NCI-H1694 (cell line): ENCODE measurements around the gene ECEL1.

Source experiments
- DNase-seq: peaks from one replicate; lab custom pipeline; 2025; lab: John Stamatoyannopoulos, UW

Gene ECEL1

GRCh38 chr2:232498452-232498851, 10.8 kb upstream of the ECEL1 start:
- no peak for DNase-seq

DNA sequence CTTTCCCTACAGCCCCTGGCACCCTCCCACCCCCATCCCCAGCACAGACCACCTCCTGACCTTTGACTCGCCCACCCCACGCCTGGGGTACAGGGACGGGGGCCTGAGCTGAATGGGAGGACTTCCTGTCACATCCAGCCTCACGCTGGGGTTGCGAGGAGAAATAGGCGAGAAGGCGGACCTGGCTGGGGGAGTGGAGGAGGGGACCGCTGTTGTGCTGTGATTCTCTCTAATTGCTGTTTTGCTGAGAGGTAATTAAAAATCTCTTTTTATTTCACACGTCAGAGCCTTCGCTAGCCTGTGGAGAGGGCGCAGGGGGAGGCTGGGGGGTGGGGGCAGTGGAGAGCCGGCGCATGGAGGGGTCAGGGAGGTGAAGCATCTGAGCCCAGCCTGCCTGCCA, 9.7 kb upstream of the ECEL1 start:
- no peak for DNase-seq

DNA sequence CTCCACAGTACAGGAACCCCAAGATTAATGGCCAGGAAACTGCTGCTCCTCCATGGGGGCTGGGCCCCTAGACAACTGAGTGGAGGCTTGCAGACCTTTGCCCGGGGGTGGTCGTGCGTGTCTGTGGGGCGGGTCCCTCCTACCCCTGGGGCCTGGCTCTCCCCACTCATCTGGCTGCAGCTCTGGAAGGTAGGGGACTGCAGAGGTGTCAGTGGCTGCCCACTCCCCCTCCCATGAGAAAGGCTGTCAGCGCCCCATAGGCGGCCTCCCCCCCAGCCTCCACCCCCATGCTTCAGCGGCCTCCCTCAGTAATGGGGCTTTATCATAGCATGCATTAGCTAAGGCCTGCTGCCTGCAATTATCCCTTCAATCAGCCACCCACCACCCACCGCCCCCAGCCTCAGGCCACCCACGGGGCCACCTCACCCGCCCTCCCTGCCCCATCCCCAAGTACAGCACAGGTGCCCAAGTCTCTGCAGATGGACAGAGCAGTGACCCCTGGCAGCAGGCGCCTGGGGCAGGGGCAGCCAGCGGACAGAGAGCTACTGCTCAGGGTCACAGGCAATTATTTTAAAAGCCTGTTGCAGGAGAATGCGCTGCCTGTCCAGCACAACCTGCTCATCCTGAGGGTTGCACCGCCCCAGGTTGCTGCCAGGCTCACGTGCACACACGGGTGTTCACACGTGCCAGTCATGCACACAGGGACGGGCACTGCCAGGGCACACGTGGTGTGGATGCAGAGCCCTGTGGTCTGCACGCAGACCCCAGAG, 9.1 kb upstream of the ECEL1 start:
- no peak for DNase-seq

DNA sequence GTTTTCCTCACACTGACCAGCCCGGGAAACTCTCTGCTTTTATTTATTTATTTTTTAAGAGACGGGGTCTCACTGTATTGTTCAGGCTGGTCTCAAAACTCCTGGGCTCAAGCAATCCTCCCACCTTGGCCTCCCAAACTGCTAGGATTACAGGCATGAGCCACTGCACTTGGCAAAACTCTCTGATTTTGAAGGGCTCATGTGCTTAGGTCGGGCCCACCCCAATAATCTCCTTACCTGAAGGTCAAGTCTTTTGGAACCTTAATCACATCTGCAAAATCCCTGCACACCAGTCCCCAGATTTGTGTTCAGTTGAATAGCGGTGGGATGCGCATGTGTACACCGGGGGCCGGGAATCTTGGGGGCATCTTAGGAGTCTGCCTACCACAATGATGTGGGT, 7.7 kb upstream of the ECEL1 start:
- no peak for DNase-seq

- DNase-seq: no peak
Measured at GRCh38 chr2:232494542-232494941, 6.9 kb upstream of the ECEL1 start.

GRCh38 chr2:232493701-232494474, 6.3 kb upstream of the ECEL1 start:
- no peak for DNase-seq

DNA sequence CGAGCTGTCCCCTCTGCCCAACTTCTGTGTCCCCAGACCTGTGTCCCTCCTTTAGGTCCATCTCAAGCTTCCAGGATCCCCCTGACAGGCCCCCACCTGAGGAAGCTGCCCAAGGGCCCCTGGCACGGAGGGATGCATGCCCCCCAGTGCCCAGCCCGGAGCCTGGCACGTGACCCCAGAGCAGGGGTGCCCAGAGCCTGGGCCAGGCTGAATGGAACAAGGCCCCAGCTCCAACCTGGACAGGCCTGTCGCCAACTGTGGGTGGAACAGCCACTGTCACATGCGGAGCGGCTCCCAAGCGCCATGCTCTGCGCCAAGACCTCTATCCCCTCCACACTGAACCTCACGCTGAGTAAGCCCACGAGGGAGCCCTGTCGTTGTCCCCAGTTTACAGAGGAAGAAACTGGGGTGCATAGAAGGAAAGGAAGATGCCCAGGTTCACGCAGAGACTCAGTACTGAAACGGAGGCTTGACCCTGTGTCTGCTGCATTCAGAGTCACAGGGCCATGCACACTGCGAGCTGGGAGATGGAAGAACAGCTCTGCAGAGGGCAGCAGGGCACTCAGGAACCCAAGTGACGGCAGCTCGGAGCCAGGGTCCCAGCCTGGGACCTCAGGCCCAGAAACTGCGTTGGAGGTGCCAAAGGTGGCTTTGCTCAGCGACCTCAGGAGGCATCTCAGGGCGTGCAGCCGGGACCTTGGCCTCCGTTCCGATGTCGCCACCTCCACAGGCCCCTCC, 5.5 kb upstream of the ECEL1 start:
- no peak for DNase-seq

DNA sequence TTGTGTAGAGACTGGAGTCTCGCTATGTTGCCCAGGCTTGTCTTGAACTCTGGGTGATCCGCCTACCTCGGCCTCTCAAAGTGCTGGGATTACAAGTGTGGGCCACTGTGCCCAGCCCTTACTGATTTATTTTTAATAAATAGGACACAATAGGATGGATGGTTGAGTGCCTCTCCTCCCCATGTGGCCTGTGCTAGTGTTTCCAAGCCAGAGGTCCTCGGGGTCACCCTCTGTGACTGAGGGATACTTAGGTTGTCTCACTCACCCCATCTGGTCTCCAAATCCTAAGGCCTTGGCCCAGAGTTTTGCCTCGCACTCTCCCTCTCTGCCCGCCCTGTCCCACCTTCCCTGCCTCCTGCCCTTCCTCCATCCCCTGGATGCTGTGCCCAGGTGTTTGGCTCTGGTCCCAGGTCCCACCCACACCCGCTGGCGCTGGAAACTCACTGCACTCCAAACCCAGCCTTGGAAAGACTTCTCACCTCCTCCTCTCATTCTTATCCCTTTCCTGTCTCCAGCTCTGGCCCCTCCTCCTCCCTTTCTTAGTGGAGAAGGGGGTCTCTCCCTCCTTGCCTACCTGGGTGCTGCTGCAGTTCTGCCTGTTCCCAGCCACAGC, 4.7 kb upstream of the ECEL1 start:
- no peak for DNase-seq

DNA sequence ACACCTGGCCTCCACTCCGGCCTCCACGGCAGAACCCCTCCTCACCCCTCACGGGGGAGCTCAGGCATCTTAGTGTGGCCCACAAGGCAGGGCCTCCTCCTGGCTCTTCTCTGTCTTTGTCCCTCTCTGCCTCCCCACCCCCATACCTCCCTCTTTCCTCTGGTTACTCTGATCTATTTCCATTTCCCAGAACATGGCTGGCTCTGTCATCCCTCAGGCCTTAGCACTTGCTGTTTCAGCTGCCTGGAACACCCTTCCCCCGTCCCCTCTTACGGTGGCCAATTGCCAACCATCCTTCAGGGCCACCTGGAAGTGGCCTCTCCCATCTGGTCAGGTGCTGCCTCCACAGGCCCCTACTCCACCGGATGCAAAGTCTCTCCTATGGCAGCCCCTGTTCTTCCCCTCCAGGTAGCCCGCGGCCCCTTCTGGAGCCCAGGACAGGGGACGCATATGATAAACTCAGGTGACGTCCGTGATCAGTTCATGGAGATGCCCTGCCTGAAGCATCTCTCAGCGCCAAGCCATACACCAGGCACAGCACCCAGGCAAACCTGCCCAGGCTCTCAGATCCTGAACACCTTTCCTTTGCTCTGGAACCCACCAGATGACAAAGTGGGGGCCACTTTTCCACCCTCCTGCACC, 3.6 kb upstream of the ECEL1 start:
- no peak for DNase-seq

- no peak for DNase-seq
Measured at GRCh38 chr2:232490221-232491138, 2.8 kb upstream of the ECEL1 start.

DNA sequence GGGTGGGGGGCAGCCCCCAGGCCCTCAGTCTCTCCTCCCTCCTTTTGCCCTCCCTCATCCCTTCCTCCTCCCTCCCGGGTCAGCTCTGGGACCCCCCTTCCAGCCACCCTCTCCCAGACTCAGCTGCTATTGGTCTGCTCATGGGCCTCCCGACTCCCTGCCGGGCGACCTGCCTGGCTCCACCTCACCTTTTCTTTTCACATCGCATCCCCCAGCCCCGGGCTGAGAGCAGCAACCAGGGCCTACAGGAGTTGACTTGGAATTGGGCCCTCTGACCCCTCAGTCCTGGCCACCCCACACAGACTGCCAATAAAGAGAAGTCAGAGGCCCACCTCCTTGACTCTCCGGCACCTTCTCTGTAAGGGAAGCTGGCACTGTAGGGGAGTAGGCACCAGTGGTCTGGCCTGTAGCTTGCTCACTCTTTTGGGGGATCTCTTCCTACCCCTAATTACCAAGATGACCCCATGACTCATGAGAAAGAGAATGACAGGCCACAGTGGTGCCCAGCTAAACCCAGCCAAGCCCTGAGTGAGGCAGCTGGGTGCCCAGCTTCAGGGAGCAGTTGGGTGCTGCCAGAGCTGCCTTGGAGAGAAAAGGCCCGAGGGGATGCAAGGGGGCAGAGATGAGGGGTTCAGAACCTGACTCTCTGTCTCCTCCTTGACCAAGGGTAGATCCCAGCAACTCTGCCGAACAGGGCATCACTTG, 2.0 kb upstream of the ECEL1 start:
- no peak for DNase-seq

DNA sequence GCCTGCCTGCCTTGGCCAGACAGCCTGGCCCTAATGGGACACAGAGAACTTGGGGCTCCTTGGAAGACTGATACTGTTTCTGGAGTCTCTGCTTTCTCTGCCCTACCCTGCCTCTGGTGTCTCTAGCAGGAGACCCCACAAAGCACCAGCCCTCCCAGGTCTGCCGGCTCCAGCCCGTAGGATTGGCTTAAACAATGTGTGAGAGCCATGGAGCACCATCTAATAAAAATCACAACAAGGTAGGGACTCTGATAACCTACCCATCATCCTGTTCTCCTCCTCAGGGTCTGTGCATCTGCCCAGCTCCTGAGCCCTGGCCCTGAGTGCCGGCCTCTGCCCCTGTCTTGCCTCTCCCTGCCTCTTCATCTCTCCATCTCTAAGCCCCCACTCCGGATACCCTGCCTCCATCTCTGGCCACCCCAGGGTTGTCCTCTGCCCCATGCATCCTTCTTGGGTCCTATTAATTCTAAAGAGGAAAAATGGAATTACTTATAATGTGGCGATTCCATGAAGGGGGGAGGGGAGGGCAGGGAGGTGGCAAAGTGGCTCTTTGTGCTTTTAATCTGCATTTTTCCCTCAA, 1.2 kb upstream of the ECEL1 start:
- DNase-seq: no peak

GRCh38 chr2:232488097-232488711, 570 bp upstream of the ECEL1 start:
- DNase-seq: no peak

- no peak for DNase-seq
Measured at GRCh38 chr2:232486558-232487384, 863 bp downstream of the ECEL1 start.

DNA sequence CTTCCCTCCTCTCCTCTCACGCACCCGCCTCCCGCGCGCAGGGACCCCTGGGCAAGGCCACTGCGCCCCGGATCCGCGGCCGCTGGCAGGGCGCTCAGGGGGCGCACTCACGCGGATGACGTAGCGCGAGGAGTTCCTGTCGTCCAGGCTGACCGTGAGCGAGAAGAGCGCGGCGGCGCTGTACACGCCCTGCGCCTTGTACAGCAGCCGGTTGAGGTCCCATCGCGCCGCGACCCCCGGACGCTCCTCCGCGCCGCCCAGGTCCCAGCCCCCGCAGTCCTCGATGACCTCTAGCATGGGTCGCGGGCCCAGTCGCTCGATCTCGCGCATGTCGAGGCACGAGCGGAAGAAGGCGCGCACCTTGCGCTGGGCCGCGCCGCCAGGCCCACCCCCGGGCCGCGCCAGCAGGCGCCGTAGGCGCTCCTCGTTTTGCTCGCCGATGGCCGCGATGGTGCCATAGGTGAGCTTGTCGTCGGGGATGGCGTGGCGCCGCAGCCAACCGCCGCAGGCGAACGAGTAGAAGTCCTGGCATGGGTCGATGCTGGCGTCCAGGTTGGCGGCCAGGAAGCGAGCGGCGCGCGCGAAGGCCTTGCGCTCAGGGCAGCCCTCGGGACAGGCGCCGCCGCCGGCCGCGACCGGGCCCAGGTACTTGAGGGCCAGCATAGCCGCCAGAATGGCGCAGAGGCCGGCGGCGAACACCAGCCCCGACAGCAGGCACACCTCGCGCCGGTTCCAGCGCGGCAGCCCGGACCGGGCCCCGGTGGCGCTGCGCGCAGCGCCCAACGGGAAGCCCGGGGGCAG, 1.7 kb downstream of the ECEL1 start:
- DNase-seq: no peak

DNA sequence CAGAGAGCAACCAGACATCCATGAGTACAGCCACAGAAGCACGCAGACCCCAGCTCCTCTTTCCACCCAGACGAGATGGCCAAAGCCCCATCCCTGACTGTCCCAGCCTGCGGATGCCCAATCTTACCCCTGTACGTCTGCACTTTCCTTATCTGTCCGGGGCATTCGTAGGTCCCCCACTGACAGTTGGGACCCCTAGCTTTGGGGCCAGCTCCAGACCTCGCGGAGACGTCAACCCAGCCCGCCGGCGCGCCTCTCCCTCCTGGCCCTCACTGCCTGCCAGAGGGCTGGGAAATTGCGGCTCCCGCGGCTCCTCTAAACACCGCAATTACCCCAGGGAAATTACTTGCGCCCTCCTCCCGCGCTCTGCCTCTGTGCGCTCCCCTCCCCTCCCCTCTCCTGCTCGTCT, 2.3 kb downstream of the ECEL1 start:
- no peak for DNase-seq

DNA sequence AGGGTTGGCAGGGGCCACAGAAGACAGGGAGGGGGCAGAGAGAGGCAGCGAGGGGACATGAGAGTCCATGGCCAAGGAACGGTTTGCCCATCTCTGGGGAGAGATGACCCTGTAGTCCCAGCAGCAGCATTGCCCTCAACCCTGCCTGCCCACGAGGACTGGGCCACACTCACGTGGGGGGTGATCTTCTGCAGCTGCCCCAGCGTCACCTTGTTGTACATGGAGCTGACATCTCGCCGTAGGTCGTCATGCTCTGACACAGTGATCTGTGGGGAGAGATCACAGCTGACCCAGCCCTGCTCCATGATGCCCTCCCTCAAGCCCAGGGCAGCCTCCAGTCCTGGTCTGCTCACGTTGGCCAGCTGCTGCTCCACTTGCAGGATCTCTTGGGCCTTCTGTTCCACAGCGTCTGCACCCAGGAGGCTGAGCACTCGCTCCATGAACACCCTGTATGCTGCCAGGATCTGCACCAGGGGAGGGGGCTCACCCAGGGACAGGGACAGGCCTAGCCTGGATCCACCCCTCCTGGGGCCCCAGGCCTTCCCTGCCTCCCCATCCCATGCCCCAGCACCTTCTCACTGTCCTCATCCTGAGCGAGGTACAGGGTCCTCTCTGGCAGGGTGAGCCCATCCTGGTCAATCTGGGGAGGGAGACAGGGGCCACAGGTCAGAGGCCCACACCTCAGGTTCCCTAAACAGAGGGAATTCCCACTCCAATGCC, 2.8 kb downstream of the ECEL1 start:
- DNase-seq: no peak
